Tibial nerve (tissue), 4 donors: ENCODE data around the gene HMX1. TPM values are rescaled to one million over a fixed set of nuclear protein-coding genes. Genes with fewer than 3 reads are reported as not detected.

Source experiments
- DNase-seq, 2 donors: peaks; one replicate each; pipeline ENCODE4 v3.0.0-alpha.2; 2019; ENCODE audit warnings: low spot score in 2 of 2
- H3K27ac ChIP-seq, 4 donors: fragments of 200-600 bp; sonication (generic) in 3 of 4; one replicate each; pipeline ENCODE4 v1.5.1; 2017 to 2019; ENCODE audit warnings: mild to moderate bottlenecking in 1 of 4
- H3K27me3 ChIP-seq, 2 donors: fragments of 200-600 bp; sonication (generic) in 1 of 2; one replicate each; pipeline versions ENCODE4 v1.5.1 to v1.6.0; 2017 to 2019
- H3K36me3 ChIP-seq, 3 donors: fragments of 200-600 bp; sonication (generic); one replicate each; pipeline ENCODE4 v1.5.1; 2018 to 2019
- H3K4me1 ChIP-seq, 4 donors: fragments of 200-600 bp; sonication (generic) in 3 of 4; one replicate each; pipeline ENCODE4 v1.5.1; 2017 to 2019
- H3K4me3 ChIP-seq, 4 donors: fragments of 200-600 bp; sonication (generic) in 3 of 4; one replicate each; pipeline ENCODE4 v1.5.1; 2017 to 2019; ENCODE audit warnings: mild to moderate bottlenecking in 1 of 4, moderate library complexity in 1 of 4
- H3K9me3 ChIP-seq, 4 donors: fragments of 200-600 bp; sonication (generic) in 3 of 4; one replicate each; pipeline ENCODE4 v1.5.1; 2017 to 2019
- EP300 ChIP-seq, 2 donors: sonication (generic); formaldehyde crosslinking; IDR thresholded peaks; one replicate each; pipeline ENCODE4 v1.6.1; 2017; ENCODE audit warnings: antibody characterized with exemption in 2 of 2, mild to moderate bottlenecking in 1 of 2
- POLR2A ChIP-seq, 2 donors: fragments of 450-650 bp; IDR thresholded peaks; one replicate each; pipeline ENCODE4 v1.6.1; 2017; ENCODE audit warnings: antibody characterized with exemption in 2 of 2, mild to moderate bottlenecking in 2 of 2, moderate library complexity in 2 of 2
- WGBS, 2 donors: methylation state at CpG; one replicate each; pipeline ENCODE4 v1.1.5; 2018; 5-methylcytosine and 5-hydroxymethylcytosine counted together
- total RNA-seq, 4 donors: library from RNA; depleted of rRNA; stranded (reverse); fragments of >200 nt; gene quantifications; one replicate each; pipeline ENCODE4 v1.1.0, GENCODE V29; 2016
- TF ChIP-seq, protein P1 (sequence below), 5 experiments: fragments of 200-600 bp in 3 of 5; fragments of 450-650 bp in 2 of 5; sonication (generic) in 3 of 5; IDR thresholded peaks; one replicate each; pipeline ENCODE4 v1.5.1; 2016 to 2019; ENCODE audit warnings: antibody characterized with exemption in 5 of 5, mild to moderate bottlenecking in 3 of 5, moderate library complexity in 2 of 5

Gene HMX1
- total RNA-seq, 4 donors from 2014 or later: 0.21 TPM; not detected in 3

DNA sequence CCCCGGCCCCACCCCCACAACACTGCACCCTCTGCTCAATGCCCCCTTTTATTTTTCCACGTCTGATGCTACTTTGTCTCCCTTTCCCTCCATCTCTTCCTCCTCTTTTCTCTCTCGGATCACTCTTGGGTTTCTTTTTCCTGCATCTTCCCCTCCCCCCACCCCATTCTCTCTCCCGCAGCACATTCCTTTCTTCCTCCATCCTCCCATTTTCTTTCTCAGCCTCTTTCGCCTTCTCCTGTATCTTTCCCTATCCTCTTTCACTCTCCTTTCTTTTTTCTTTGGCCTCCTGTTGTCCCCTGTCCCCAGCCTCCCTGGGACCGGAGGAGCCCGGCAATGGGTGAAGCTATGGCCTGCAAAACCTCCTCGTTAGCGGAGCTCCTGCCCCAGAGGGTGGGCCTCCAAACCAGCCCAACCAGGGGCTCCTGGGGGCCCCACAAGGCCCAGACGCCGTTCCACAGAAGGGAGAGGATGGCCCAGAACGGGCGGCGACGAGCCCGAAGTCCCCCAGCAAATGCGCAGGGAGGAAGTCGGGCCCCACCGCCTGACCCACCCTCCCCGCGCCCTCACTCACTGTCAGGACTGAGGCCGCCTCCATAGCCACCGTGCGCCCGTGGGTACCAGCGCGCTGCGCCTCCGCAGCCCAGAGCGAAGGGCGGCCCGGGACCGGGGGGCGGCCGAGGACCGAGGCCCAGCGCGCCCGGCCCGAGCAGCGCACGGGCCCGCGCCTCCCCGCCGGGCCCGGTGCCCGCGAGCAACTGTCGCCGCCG, 807 bp downstream of the HMX1 start:
- DNase-seq: no peak
- Histone ChIP-seq H3K4me3 (peak overlapping the region in 1 of 4 donors; percentile 18), H3K4me1 (peaks cover 0 to 36% (median 0%) of the 10 kb centered on the region in 4 donors), H3K36me3 (no peaks in the 10 kb centered on the region), H3K9me3 (no peaks in the 10 kb centered on the region), H3K27me3 (peaks cover 0 to 82% of the 10 kb centered on the region in 2 donors), H3K27ac (no peak overlapping the region)
- WGBS, 2 donors: 1 to 2% methylated on average over 21 to 33 of the region's 52 CpGs
- no peak for TF ChIP-seq POLR2A (IDR thresholded peaks at IDR 0.05)

- H3K27ac ChIP-seq: no peak overlapping the region
- no peak for TF ChIP-seq EP300 (IDR thresholded peaks at IDR 0.05)
- TF ChIP-seq, protein P1, sequence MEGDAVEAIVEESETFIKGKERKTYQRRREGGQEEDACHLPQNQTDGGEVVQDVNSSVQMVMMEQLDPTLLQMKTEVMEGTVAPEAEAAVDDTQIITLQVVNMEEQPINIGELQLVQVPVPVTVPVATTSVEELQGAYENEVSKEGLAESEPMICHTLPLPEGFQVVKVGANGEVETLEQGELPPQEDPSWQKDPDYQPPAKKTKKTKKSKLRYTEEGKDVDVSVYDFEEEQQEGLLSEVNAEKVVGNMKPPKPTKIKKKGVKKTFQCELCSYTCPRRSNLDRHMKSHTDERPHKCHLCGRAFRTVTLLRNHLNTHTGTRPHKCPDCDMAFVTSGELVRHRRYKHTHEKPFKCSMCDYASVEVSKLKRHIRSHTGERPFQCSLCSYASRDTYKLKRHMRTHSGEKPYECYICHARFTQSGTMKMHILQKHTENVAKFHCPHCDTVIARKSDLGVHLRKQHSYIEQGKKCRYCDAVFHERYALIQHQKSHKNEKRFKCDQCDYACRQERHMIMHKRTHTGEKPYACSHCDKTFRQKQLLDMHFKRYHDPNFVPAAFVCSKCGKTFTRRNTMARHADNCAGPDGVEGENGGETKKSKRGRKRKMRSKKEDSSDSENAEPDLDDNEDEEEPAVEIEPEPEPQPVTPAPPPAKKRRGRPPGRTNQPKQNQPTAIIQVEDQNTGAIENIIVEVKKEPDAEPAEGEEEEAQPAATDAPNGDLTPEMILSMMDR (IDR thresholded peaks at IDR 0.05): no peak
- TF ChIP-seq POLR2A (IDR thresholded peaks at IDR 0.05): no peak
- no peaks in the 10 kb centered on the region for H3K36me3 ChIP-seq
- DNase-seq: no peak
- peaks cover 0 to 83% of the 10 kb centered on the region in 2 donors for H3K27me3 ChIP-seq
- no peak overlapping the region for H3K4me3 ChIP-seq
- H3K4me1 ChIP-seq: peaks cover 0 to 36% (median 0%) of the 10 kb centered on the region in 4 donors
- 13 to 17% methylated on average over 10 to 11 of the region's 11 CpGs for WGBS, 2 donors
- no peaks in the 10 kb centered on the region for H3K9me3 ChIP-seq
These were observed 1.6 kb downstream of the HMX1 start for GRCh38 chr4:8869898-8870646.

DNA sequence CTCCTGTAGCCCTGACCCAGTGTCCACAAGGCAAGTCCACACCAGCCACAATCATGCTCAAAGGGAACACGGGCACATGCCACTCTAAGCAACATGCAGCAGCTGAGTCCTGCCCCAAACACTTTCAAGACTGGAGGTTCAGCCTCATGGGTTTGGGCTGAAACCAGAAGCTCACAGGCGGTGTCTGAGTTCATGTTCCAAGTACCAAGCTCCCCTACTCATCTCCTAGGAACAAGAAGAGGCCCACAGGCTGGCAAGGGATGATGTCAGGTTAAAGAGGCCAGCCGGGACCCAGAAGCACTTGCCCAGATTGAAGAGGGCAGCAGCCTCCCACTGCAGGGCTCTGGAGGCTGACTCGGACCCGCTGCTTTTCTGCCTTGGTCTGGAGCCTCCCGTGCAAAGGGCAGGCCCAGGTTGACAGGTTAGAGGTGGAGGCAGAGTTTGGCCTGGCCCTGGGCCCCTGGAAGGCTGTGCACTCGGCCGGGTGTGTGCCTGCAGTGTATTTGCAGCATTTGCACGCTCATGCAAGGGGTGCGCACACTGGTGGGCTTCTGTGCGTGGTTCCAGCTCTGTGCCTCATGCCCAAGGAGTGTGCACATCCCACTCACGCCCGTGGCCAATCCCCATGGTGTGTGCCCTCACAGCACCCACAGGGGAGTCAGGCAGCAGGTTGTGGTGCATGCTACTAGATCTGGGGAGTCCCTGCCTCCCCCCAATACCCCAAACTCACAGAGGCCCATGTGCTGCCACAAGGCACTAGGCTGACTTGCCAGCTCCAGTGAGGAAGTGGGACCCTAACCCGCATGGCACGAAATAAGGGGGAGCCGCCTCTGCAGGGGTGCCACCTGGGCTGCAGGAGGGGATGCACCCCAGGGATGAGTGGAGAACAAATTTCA, 2.4 kb downstream of the HMX1 start:
- Histone ChIP-seq H3K4me1 (peaks cover 0 to 35% (median 0%) of the 10 kb centered on the region in 4 donors), H3K27ac (no peak overlapping the region), H3K27me3 (peaks cover 0 to 83% of the 10 kb centered on the region in 2 donors), H3K9me3 (no peaks in the 10 kb centered on the region), H3K36me3 (no peaks in the 10 kb centered on the region), H3K4me3 (no peak overlapping the region)
- TF ChIP-seq POLR2A (IDR thresholded peaks at IDR 0.05): no peak
- TF ChIP-seq, protein P1 (IDR thresholded peaks at IDR 0.05): no peak
- TF ChIP-seq EP300 (IDR thresholded peaks at IDR 0.05): no peak
- DNase-seq: no peak
- 12 to 28% methylated on average over 10 to 11 of the region's 16 CpGs for WGBS, 2 donors

DNA sequence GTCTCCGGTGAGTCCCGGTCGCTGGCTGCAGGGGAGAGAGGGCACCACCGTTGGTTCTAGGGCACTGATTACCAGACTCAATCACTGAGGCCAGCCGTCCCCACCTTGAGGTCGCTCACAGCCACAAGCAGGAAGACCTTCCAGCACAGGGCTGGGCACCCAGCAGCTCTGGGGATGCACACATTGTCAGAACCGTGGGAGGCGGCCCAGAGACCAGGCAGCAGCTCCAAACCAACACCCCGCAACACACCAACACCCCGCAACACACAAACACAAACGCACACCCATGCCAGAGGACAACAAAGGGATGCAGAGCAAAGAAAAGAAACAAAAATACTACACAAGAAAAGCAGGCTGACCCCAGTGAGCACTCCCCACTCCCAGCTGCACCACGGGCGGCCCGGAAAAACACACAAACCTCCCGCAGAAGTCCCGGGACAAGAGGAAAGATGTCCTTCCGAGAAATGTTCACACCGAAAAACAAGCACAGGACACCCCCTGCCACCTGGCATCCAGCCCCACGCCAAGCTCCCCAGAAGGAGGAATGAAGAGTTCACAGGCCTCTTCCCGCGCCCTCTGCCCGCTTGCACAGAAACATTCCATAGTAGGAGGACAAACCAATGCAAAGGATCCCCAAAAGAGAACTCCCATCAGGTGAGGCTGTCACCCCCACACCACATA, 3.2 kb downstream of the HMX1 start:
- Histone ChIP-seq H3K27me3 (peaks cover 0 to 83% of the 10 kb centered on the region in 2 donors), H3K4me1 (peaks cover 0 to 37% (median 0%) of the 10 kb centered on the region in 4 donors), H3K9me3 (no peaks in the 10 kb centered on the region), H3K27ac (no peak overlapping the region), H3K4me3 (no peak overlapping the region), H3K36me3 (no peaks in the 10 kb centered on the region)
- 19 to 25% methylated on average over 17 to 20 of the region's 22 CpGs for WGBS, 2 donors
- no peak for TF ChIP-seq POLR2A (IDR thresholded peaks at IDR 0.05)
- TF ChIP-seq, protein P1 (IDR thresholded peaks at IDR 0.05): no peak
- no peak for TF ChIP-seq EP300 (IDR thresholded peaks at IDR 0.05)
- DNase-seq: no peak
